Stimulated activated memory B cell treated with anti-CD40 and anti-IgM and Interleukin-4, amounts not matched to agents 10 μg/mL and 1 μg/mL and 100 μg/mL, for 72 hours (primary cell): ENCODE data around the gene GRB2.

Experiments
- ATAC-seq: fragments of 150-1000 bp; cut with Tn5 transposase; 2 replicates; pipeline ENCODE4 v1.10.0; 2021
- H3K27ac Mint-ChIP-seq: one replicate; pipeline ENCODE4 v1.8.0; 2022; ENCODE audit warnings: mild to moderate bottlenecking, mixed read lengths
- H3K27me3 Mint-ChIP-seq: one replicate; pipeline ENCODE4 v1.8.0; 2022; ENCODE audit warnings: mixed read lengths
- H3K36me3 Mint-ChIP-seq: one replicate; pipeline ENCODE4 v1.8.0; 2022; ENCODE audit warnings: mixed read lengths
- H3K4me1 Mint-ChIP-seq: one replicate; pipeline ENCODE4 v1.8.0; 2022; ENCODE audit warnings: mixed read lengths
- H3K4me3 Mint-ChIP-seq: one replicate; pipeline ENCODE4 v1.8.0; 2022; ENCODE audit warnings: mild to moderate bottlenecking, moderate library complexity, mixed read lengths
- H3K9me3 Mint-ChIP-seq: one replicate; pipeline ENCODE4 v1.8.0; 2022; ENCODE audit warnings: mixed read lengths

The GRB2 gene

DNA sequence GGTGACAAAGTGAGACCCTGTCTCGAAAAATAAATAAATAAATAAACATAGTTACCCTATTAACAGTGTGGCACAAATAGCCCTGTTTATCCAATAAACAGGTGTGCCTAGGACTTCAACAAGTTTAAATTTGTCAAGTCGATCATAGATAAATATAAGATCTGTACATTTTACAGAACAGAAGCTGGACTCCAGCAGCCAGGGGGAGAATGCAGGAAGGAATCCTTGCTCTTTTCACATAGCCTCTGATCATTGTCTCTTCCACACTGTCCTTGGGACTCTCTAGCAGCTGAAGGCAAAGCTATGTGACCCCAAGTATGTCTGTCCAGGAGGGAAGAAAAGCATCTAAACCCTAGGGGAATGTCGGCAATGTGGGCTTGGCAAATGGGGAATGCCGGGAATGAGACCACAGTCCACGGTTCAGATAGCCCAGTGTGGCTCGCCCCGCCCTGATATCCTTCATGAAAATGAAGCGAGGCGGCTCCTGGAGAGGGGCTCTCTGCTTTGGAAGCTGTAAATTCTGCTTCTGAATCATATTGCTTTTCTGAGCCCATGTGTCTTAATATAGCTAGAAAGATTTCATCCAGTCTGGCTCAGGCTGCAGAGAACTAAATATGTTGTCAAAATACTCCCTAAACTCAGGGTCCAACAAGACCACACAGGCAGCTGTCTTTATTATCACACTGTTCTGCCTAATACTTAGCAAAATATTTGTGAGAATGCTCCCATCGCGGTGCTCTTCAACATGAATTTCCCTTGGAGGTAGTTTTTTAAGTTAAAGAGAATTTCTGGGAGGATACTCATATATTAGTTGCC lies 24.9 kb upstream of the GRB2 start:
- H3K4me1 Mint-ChIP-seq: peaks cover 17% of the 10 kb centered on the region
- peaks cover 24% of the 10 kb centered on the region for H3K27me3 Mint-ChIP-seq
- H3K36me3 Mint-ChIP-seq: no peaks in the 10 kb centered on the region
- no peaks in the 10 kb centered on the region for H3K9me3 Mint-ChIP-seq
- H3K4me3 Mint-ChIP-seq: no peak overlapping the region
- ATAC-seq: no peak
- H3K27ac Mint-ChIP-seq: no peak overlapping the region

DNA sequence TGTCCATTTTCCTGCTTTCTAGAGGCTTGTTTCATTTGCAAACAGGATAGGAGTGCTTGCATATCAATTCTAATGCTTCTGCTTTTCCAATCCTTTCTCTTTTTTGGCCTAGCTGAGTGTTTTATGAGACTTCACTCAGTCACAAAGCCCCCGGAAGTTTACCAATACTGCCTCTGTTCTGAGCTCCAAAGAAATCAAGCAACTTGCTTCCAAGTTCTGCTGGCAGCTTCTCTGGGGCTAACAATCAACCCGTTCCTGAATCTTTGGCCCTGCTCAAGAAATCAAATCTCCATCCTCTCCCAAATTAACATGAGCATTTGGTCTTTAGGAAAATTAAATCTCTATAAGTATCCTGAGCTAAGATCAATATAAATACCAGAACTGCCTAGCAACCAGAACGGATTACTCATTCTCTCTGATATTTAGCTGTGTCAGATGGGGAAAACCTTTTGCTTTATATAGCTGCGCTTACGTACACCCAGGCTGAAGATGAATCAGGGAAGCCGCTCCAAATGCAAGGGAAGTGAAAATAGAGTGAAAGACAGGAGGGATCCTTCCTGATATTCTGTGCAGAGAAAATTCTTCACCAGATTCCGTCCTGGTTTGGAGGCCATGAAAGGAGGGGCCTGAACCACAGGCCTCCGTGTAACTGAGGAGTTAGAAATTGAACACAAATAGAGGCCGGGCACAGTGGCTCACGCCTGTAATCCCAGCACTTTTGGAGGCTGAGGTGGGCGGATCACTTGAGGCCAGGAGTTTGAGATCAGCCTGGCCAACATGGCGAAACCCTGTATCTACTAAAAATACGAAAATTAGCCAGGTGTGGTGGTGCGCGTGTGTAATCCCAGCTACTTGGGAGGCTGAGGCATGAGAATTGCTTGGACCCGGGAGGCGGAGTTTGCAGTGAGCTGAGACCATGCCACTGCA lies 23.3 kb upstream of the GRB2 start:
- ATAC-seq: no peak
- Mint-ChIP-seq H3K27ac (no peak overlapping the region), H3K36me3 (no peaks in the 10 kb centered on the region), H3K4me1 (peaks cover 17% of the 10 kb centered on the region), H3K4me3 (no peak overlapping the region), H3K9me3 (no peaks in the 10 kb centered on the region), H3K27me3 (peaks cover 24% of the 10 kb centered on the region)

DNA sequence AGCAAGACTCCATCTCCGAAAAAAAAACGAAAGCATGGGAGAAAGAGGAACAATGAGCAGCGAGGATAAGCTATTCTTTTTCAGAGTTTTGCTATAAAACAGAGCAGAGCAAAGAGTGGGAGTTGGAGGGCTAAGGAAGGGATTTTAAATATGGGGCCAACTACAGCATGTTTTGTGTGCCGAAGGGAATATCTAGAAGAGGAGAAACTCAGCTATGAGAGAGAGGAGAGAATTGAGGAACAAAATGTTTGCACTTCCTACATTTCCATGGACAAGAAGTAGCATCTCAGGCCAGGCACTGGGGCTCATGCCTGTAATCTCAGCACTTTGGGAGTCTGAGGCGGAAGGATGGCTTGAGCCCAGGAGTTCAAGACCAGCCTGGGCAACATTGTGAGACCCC lies 13.1 kb upstream of the GRB2 start:
- H3K27ac Mint-ChIP-seq: no peak overlapping the region
- H3K36me3 Mint-ChIP-seq: no peaks in the 10 kb centered on the region
- no peak overlapping the region for H3K4me3 Mint-ChIP-seq
- peaks cover 24% of the 10 kb centered on the region for H3K27me3 Mint-ChIP-seq
- no peaks in the 10 kb centered on the region for H3K9me3 Mint-ChIP-seq
- no peak for ATAC-seq
- peaks cover 18% of the 10 kb centered on the region for H3K4me1 Mint-ChIP-seq

DNA sequence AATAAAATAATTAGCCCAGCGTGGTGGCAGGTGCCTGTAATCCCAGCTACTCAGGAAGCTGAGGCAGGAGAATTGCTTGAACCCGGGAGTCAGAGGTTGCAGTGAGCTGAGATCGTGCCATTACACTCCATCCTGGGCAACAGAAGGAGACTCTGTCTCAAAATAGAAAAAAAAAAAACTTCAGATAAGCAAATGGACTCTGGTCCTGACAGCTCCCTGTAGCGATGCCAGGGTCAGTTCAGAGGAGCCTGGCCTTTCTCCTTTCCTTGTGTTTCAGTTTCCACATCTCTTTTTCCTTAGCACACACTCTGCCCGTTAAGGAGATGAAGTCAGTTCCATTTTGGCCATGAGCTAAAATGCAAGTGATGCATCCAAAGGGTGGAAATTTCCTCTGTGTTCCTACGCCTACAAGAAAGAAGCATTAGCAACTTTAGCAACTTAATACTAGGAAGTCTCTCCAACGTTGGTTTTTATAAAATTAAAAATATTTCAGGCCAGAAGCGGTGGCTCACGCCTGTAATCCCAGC lies 11.6 kb upstream of the GRB2 start:
- peaks cover 31% of the 10 kb centered on the region for H3K4me1 Mint-ChIP-seq
- ATAC-seq: no peak
- no peaks in the 10 kb centered on the region for H3K36me3 Mint-ChIP-seq
- H3K4me3 Mint-ChIP-seq: no peak overlapping the region
- H3K27me3 Mint-ChIP-seq: peaks cover 24% of the 10 kb centered on the region
- H3K27ac Mint-ChIP-seq: no peak overlapping the region
- no peaks in the 10 kb centered on the region for H3K9me3 Mint-ChIP-seq

DNA sequence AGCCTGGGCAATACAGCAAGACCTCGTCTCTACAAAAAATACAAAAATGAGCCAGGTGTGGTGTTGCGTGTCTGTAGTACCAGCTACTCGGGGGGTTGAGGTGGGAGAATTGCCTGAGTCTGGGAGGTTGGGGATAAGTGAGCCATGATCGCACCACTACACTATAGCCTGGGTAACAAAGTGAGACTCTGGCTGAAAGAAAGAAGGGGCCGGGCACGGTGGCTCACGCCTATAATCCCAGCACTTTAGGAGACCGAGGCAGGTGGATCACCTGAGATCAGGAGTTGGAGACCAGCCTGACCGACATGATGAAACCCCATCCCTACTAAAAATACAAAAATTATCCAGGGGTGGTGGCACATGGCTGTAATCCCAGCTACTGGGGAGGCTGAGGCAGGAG lies 10.5 kb upstream of the GRB2 start:
- ATAC-seq: no peak
- H3K4me3 Mint-ChIP-seq: no peak overlapping the region
- H3K9me3 Mint-ChIP-seq: no peaks in the 10 kb centered on the region
- no peak overlapping the region for H3K27ac Mint-ChIP-seq
- peaks cover 24% of the 10 kb centered on the region for H3K27me3 Mint-ChIP-seq
- H3K36me3 Mint-ChIP-seq: no peaks in the 10 kb centered on the region
- H3K4me1 Mint-ChIP-seq: peaks cover 40% of the 10 kb centered on the region

DNA sequence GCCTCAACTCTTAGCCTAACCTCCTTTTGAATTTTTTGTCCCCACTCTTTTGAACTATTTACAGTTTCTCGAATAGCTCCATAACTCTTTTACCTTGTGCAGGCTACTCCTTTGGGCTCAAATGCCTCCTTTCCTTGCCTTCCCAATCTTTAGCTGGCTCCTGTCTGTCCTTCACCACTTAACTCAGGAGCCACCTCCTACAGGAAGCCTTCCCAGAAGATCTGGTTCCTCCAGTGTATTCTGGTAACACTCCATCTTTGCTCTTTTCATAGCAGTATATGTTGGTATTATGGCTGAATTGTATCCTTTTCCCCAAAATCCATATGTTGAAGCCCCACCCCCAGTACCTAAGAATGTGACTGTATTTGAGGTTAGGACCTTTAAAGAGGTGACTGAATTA lies 9.0 kb upstream of the GRB2 start:
- Mint-ChIP-seq H3K27me3 (peaks cover 24% of the 10 kb centered on the region), H3K36me3 (no peaks in the 10 kb centered on the region), H3K9me3 (no peaks in the 10 kb centered on the region), H3K4me1 (peaks cover 40% of the 10 kb centered on the region), H3K4me3 (no peak overlapping the region), H3K27ac (peak overlapping the region; percentile 60)
- no peak for ATAC-seq

DNA sequence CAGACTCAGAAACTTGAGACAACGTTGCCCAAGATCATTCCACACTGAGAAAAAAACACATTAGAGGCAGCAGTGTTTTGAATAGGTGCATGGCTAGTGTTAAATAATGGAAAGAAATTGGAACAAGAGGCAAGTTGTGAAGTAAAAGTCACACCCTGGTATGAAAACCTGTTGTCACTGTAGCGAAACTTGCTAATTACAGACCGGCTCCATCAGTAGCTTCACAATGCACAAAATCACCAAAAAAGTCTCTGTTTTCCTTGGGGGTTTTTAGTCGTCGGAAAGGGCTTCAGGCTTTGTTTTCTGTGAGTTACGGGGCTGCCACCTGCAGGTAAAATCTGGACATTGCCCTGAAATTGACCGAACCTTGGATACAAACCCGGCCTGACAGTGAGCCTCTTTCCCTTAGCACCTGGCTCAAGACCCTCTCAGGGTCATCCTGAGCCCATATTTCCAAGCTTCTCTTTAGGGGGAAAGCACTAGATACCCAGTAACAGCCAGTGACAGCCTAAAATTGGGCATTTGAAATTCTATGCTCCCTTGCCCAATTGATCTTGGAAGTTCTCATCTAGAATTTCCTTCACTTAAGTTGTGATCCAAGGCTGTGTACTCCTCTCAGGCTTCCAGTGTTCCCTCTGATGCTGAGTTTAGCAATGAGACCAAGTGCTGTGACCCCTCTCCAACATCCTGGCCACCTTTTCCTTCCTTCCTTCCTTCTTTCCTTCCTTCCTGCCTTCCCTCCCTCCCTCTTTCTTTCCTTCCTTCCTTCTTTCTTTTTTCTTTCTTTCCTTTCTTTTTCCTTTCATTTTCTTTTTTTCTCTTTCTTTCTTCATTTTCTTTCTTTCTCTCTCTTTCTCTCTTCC lies 7.2 kb upstream of the GRB2 start:
- peak; percentile 80 for ATAC-seq
- Mint-ChIP-seq H3K9me3 (no peaks in the 10 kb centered on the region), H3K4me3 (peak overlapping the region; percentile 52), H3K27ac (peak overlapping the region; percentile 60), H3K36me3 (no peaks in the 10 kb centered on the region), H3K4me1 (peaks cover 35% of the 10 kb centered on the region), H3K27me3 (peaks cover 24% of the 10 kb centered on the region)

DNA sequence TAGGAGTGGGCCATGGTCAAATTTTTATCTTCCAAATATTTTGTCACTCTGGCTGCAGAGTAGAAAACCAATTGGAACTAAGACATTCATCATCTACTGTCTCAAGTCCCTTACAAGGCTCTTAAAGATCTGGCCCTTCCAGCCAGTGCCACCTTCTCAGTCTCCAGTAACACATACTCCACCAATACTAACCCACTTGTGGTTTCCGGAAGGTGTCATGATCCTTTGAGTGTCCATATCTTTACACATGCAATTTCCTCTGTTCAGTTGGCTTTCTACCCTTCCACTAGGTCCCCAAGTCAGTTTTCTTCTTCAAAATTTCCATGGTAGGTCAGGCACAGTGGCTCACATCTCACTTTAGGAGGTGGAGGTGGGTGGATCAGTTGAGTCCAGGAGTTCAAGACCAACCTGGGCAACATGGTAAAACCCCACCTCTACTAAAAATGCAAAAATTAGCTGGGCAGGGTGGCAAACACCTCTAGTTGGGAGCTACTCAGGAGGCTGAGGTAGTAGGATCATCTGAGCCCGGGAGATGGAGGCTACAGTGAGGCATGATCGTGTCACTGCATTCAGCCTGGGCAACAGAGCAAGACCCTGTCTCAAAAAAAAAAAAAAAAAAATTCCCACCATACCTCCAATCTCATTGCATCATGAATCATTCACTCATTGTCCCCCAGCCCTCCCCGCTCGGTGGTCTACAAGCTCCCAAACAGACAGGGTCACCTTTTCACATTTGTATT lies 6.0 kb upstream of the GRB2 start:
- ATAC-seq: no peak
- H3K4me3 Mint-ChIP-seq: no peak overlapping the region
- H3K27ac Mint-ChIP-seq: peak overlapping the region; percentile 60
- H3K27me3 Mint-ChIP-seq: peaks cover 24% of the 10 kb centered on the region
- no peaks in the 10 kb centered on the region for H3K9me3 Mint-ChIP-seq
- H3K4me1 Mint-ChIP-seq: peaks cover 40% of the 10 kb centered on the region
- H3K36me3 Mint-ChIP-seq: no peaks in the 10 kb centered on the region

DNA sequence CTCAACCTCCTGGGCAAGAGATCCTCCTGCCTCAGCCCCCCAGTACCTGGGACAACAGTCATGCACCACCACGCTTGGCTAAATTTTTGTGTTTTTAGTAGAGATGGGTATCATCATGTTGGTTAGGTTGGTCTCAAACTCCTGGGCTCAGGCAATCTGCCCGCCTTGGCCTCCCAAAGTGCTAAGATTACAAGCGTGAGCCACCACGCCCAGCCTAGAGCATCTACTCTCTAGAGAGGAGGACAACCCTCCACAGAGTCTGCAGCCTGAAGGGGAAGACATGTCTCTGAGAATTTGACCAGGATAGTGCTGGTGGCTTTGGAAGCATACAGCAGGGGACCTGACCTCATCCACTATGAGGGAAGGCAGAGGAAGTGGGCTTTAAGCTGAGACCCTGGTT lies 4.7 kb upstream of the GRB2 start:
- H3K27me3 Mint-ChIP-seq: peaks cover 15% of the 10 kb centered on the region
- H3K36me3 Mint-ChIP-seq: no peaks in the 10 kb centered on the region
- no peak overlapping the region for H3K4me3 Mint-ChIP-seq
- peaks cover 35% of the 10 kb centered on the region for H3K4me1 Mint-ChIP-seq
- no peaks in the 10 kb centered on the region for H3K9me3 Mint-ChIP-seq
- ATAC-seq: no peak
- no peak overlapping the region for H3K27ac Mint-ChIP-seq

DNA sequence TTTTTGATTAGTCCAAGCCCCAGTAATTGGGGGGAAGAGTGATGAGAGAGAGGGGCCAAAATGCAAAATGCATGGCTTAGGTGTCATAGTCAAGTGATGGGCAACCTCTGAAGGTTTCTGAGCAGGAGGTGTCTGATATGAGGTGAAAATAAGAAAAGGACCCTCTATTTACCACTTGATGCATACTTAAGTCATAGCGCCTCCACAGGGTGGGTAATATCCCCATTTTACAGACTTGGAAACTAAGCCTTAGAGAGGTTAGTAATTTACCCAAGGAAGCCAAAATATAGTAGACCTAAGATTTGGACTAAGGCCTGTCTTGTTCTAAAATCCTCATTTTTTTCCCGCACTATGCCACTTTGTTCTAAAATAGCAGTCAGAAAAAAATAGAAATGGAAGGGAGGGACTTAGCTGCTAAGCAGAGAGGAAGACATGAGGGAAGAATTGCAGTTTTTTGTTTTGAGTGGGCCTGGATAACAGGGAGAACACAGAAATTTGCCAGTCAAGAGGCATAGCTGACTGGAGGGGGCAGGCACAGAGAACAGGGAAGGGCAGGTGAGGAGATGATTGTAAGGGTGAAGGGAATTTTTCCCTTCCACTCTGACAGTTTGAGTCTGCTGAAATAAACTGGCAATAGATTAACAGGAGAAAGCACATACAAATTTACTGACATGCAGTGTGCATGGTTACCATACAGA lies 2.3 kb upstream of the GRB2 start:
- no peak overlapping the region for H3K4me3 Mint-ChIP-seq
- H3K27me3 Mint-ChIP-seq: no peaks in the 10 kb centered on the region
- no peaks in the 10 kb centered on the region for H3K9me3 Mint-ChIP-seq
- H3K4me1 Mint-ChIP-seq: peaks cover 34% of the 10 kb centered on the region
- peaks cover 9% of the 10 kb centered on the region for H3K36me3 Mint-ChIP-seq
- peak overlapping the region; percentile 5 for H3K27ac Mint-ChIP-seq
- ATAC-seq: no peak

DNA sequence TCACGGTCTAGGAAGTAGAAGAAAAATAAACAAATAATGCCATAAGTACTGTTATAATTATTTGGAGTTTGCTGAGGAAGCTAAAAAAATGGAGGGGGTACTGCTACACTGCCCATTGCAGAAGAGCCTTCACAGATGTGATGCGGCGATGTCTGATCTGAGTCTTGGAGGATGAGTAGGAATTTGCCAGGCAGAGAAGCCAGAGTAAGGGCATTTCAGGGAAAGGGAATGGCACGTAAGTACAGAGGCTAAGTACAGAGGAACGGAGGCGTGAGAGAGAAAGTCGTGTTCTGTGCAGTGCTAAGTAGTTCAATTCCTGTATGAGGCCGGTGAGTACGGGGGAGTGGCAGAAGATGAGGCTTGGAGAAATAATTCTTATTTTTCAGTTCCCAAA lies 741 bp upstream of the GRB2 start:
- peaks cover 9% of the 10 kb centered on the region for H3K36me3 Mint-ChIP-seq
- H3K4me1 Mint-ChIP-seq: peaks cover 33% of the 10 kb centered on the region
- ATAC-seq: no peak
- peak overlapping the region; percentile 90 for H3K4me3 Mint-ChIP-seq
- peak overlapping the region; percentile 83 for H3K27ac Mint-ChIP-seq
- H3K9me3 Mint-ChIP-seq: no peaks in the 10 kb centered on the region
- no peaks in the 10 kb centered on the region for H3K27me3 Mint-ChIP-seq

DNA sequence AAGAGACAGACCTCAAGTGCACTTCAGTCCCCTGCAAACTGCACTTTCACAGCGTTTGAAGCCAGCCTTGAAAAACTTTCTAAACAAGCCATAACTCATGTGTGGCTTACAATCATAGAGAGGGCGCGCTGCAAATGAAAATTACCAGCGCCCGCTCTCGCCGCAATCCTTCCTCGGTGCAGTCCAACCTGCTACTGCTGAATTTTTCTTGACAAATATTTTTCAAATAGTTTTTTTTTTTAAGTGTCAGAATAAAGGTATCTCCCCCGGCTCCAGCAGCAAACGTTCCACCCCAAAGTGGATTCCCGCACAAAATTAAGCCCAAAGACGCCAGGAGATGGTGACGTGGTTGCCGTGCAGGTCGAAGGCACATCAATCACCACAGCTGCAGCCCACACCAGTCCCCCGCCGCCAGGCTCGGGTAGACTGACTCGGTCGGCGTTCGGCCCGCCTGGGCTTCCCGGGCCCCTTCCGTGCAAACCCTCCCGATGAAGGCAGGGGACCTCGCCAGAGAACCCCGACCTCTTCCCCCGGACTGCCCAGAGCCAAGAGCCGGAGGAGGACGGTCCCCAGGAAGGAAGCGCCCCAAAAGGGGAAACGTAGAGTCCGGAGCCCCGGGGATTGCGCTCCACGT lies 630 bp downstream of the GRB2 start:
- Mint-ChIP-seq H3K9me3 (no peaks in the 10 kb centered on the region), H3K4me3 (peak overlapping the region; percentile 90)

DNA sequence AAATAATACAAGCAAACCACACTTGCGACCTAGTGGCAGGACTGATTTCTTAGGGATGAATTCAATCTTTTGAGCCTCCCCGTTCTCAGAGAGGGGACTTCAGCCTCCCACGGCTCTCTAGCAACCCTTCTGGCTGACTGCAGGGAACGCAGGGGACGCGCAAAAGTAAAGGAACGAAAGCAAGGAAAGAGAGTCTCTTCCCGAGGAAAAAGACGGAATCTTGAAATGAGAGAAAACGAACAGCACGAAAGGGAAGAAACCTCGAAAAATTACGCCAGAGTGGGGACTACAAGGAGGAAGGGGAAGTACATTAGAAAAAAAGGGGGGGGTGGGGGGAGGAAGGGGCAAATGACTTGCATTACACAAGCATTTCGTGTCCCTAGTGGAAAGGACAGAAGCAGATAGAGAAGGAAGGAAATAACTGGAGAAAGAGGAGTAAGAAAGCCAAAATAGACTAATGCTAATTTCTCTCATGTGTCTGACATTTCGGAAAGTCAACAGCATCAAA lies 1.2 kb downstream of the GRB2 start:
- peak overlapping the region; percentile 83 for H3K27ac Mint-ChIP-seq
- H3K4me1 Mint-ChIP-seq: peaks cover 48% of the 10 kb centered on the region
- peak overlapping the region; percentile 90 for H3K4me3 Mint-ChIP-seq
- ATAC-seq: no peak
- H3K36me3 Mint-ChIP-seq: peaks cover 19% of the 10 kb centered on the region
- no peaks in the 10 kb centered on the region for H3K27me3 Mint-ChIP-seq
- H3K9me3 Mint-ChIP-seq: no peaks in the 10 kb centered on the region

More for the DNA sequence above, 630 bp downstream of the GRB2 start:
- H3K27ac Mint-ChIP-seq: peak overlapping the region; percentile 83
- H3K36me3 Mint-ChIP-seq: peaks cover 19% of the 10 kb centered on the region
- peaks cover 45% of the 10 kb centered on the region for H3K4me1 Mint-ChIP-seq
- ATAC-seq: peak; percentile 52
- H3K27me3 Mint-ChIP-seq: no peaks in the 10 kb centered on the region
